Anterior cingulate cortex (tissue), 58 donors: ENCODE measurements around the gene KIF26A.

Source experiments
- DNase-seq, 58 donors: peaks; one replicate each; lab custom pipeline; 2025; lab: John Stamatoyannopoulos, UW

Gene KIF26A

GRCh38 chr14:104100171-104101085 is 38.0 kb upstream of the KIF26A start:
- DNase-seq = no peak

GRCh38 chr14:104101086-104101621 is 37.2 kb upstream of the KIF26A start:
- DNase-seq = no peak

- DNase-seq = no peak
Measured at GRCh38 chr14:104101651-104102281, 36.6 kb upstream of the KIF26A start.

GRCh38 chr14:104102282-104102914 is 36.0 kb upstream of the KIF26A start:
- DNase-seq = no peak

GRCh38 chr14:104103061-104103445 is 35.3 kb upstream of the KIF26A start:
- no peak for DNase-seq

- DNase-seq = no peak
Measured at GRCh38 chr14:104103446-104104075, 34.8 kb upstream of the KIF26A start.

GRCh38 chr14:104104076-104104901 is 34.1 kb upstream of the KIF26A start:
- no peak for DNase-seq

GRCh38 chr14:104105071-104105821 is 33.1 kb upstream of the KIF26A start:
- DNase-seq = no peak

GRCh38 chr14:104105822-104106470 is 32.4 kb upstream of the KIF26A start:
- DNase-seq = no peak

GRCh38 chr14:104106471-104106991 is 31.9 kb upstream of the KIF26A start:
- DNase-seq = no peak

- no peak for DNase-seq
Measured at GRCh38 chr14:104107101-104107581, 31.2 kb upstream of the KIF26A start.

- DNase-seq = peak in 4 of 58 donors; percentile 10 to 16 (median 14)
Measured at GRCh38 chr14:104107611-104108569, 30.5 kb upstream of the KIF26A start.

GRCh38 chr14:104108570-104109541 is 29.5 kb upstream of the KIF26A start:
- no peak for DNase-seq

GRCh38 chr14:104109731-104110361 is 28.5 kb upstream of the KIF26A start:
- no peak for DNase-seq
